ENCODE results near the gene OR51G2. TPM values are rescaled to one million over a fixed set of nuclear protein-coding genes. Genes with fewer than 3 reads are reported as not detected.

Gene OR51G2
- polyA plus RNA-seq, 1 of the 3 experiments (the other 2 are of a cell fraction): not detected

DNA sequence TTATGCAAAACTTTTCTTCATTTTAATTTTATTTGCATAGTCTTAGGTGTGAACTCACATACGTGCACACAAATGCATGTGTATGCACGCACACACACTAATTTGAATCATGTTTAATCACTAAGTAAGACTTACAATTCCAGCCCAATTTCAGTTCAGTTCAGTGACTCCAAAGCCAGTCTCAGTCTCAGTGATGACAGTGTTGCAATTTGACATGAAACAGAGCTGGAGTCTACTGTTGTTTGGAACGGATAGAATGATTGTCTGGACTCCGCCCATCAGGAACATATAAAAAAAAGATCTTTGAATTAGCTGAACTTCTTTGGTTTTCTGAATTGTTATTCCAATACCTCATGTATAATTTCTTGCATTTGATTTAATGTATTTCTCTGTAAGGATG, 55.3 kb downstream of the OR51G2 start (continued):
- no peak for TF ChIP-seq USF1 (IDR thresholded peaks at IDR 0.05; ENCODE audit: borderline replicate concordance, low read depth)
- no peak for TF ChIP-seq PBX3 (IDR thresholded peaks at IDR 0.05)
- TF ChIP-seq JUND (IDR thresholded peaks at IDR 0.05): no peak
- no peak for TF ChIP-seq ELF1 (IDR thresholded peaks at IDR 0.05)

Other genes starting within 250 kb of the OR51G2 start
- gene OR51E2, start 221.5 kb downstream of the OR51G2 start, polyA plus RNA-seq (2012; rRNA removed): 0.03 TPM in 1 of 2 replicates, not detected in the other
- not detected in 2 replicates for gene MMP26, start 214.6 kb downstream of the OR51G2 start, polyA plus RNA-seq (2012; rRNA removed)
- gene OR51F1, start 149.4 kb downstream of the OR51G2 start, polyA plus RNA-seq (2012; rRNA removed): not detected in 2 replicates
- gene OR52R1, start 115.0 kb downstream of the OR51G2 start, polyA plus RNA-seq (2012; rRNA removed): not detected in 2 replicates
- gene OR51F2, start 98.0 kb downstream of the OR51G2 start, polyA plus RNA-seq (2012; rRNA removed): not detected in 2 replicates
- gene OR51S1, start 70.1 kb downstream of the OR51G2 start, polyA plus RNA-seq (2012; rRNA removed): not detected in 2 replicates
- gene OR51T1, start 37.5 kb downstream of the OR51G2 start, polyA plus RNA-seq (2012; rRNA removed): not detected in 2 replicates
- gene OR51A7, start 15.6 kb downstream of the OR51G2 start, polyA plus RNA-seq (2012; rRNA removed): not detected in 2 replicates
- not detected in 2 replicates for gene OR51G1, start 5.0 kb upstream of the OR51G2 start, polyA plus RNA-seq (2012; rRNA removed)
- gene OR51A4, start 28.3 kb upstream of the OR51G2 start, polyA plus RNA-seq (2012; rRNA removed): not detected in 2 replicates
- not detected in 2 replicates for gene OR51A2, start 36.4 kb upstream of the OR51G2 start, polyA plus RNA-seq (2012; rRNA removed)
- gene OR51L1, start 75.5 kb upstream of the OR51G2 start, polyA plus RNA-seq (2012; rRNA removed): not detected in 2 replicates
- gene OR52J3, start 127.2 kb upstream of the OR51G2 start, polyA plus RNA-seq (2012; rRNA removed): not detected in 2 replicates
- not detected in 2 replicates for gene OR52E2, start 140.3 kb upstream of the OR51G2 start, polyA plus RNA-seq (2012; rRNA removed)
- gene OR52E1, start 150.2 kb upstream of the OR51G2 start, polyA plus RNA-seq (2012; rRNA removed): not detected in 2 replicates
- gene OR52A5, start 219.0 kb upstream of the OR51G2 start, polyA plus RNA-seq (2012; rRNA removed): not detected in 2 replicates
- not detected in 2 replicates for gene OR52A1, start 235.4 kb upstream of the OR51G2 start, polyA plus RNA-seq (2012; rRNA removed)

All from SK-N-SH (cell line).